ENCODE results near the gene SOD2.
"Not testable (repeated sequence)": the region's sequence is repeated elsewhere in the genome, so short reads cannot be mapped to it uniquely, and the experiment has no call there.

SOD2 gene

DNA sequence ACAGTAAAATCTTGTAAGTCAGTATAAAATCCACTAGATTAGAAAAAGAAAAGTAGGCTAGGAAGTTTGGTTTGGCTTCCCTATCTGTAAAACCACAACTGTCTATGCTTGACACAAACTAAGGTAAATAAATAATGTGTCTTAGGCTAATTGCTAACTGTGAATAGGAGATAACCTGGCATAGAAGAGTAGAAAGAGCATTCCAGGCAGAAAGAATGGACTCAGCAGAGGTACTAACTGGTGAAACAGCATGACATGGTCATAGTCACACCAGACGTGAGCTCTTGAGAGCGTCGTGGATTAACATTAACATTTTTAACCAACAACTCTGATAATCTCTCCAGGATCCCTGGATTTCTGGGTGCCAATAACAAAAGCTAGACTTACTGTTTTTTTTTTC is 25.6 kb upstream of the SOD2 start:
- FAIRE-seq = no peak
- DNase-seq (ENCODE audit: extremely low spot score, insufficient read length, low read depth) = no peak

- no peak for FAIRE-seq
- DNase-seq (ENCODE audit: extremely low spot score, insufficient read length, low read depth) = no peak
Observed at GRCh38 chr6:159716247-159717096, 23.4 kb upstream of the SOD2 start.

- FAIRE-seq (no peak), DNase-seq (ENCODE audit: extremely low spot score, insufficient read length, low read depth) (no peak)
Observed at GRCh38 chr6:159715605-159716004, 22.6 kb upstream of the SOD2 start.

GRCh38 chr6:159715166-159715565 is 22.1 kb upstream of the SOD2 start:
- no peak for DNase-seq (ENCODE audit: extremely low spot score, insufficient read length, low read depth)

DNA sequence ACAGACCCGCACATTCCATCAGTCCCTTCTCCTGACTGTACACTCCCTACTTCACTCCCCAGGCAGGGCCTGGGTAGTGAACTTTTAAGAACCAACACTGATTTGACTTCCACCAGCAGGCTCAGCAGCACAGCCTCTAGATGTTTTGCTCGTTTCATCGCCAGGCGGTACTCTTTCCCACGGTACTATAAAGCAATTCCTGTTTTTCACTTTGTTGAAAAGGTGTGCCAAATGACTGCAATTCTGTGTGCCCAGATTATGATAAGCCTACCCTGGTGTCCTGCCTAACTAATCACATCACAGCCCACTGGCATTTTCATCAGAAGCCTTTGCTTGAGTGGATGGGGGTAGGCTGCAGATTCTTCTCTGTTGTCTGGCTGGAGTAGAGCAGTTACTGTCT is 21.4 kb upstream of the SOD2 start:
- DNase-seq (ENCODE audit: extremely low spot score, insufficient read length, low read depth) = no peak
- no peak for FAIRE-seq

More at GRCh38 chr6:159715166-159715565, 22.1 kb upstream of the SOD2 start:
- no peak for FAIRE-seq

GRCh38 chr6:159713984-159714383 is 20.9 kb upstream of the SOD2 start:
- FAIRE-seq (no peak), DNase-seq (ENCODE audit: extremely low spot score, insufficient read length, low read depth) (no peak)

- not testable (repeated sequence) for DNase-seq (ENCODE audit: extremely low spot score, insufficient read length, low read depth); FAIRE-seq
Observed at GRCh38 chr6:159712389-159712788, 19.3 kb upstream of the SOD2 start.

- not testable (repeated sequence) for FAIRE-seq; DNase-seq (ENCODE audit: extremely low spot score, insufficient read length, low read depth)
Observed at GRCh38 chr6:159710603-159711002, 17.6 kb upstream of the SOD2 start.

GRCh38 chr6:159701413-159701999 is 8.5 kb upstream of the SOD2 start:
- FAIRE-seq (no peak), DNase-seq (ENCODE audit: extremely low spot score, insufficient read length, low read depth) (no peak)

DNA sequence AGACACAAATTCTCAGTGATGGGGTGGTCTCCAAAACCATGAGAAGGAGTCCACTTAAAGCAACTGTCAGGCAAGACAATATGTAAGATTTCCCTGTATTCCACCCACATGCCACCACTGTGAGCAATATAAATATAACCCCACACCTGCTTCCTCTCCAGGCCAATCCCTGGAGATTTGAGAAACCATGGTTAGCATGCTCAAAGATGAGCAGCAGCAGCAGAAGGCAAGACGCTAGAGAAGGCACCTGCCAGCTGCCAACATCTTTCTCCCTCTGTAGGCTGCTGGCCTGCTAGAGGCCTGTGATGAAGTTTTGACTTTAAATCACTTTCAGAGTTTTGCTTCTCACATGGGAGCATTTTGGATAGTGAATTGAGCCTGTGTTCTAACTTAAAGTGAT is 7.9 kb upstream of the SOD2 start:
- FAIRE-seq = no peak
- no peak for DNase-seq (ENCODE audit: extremely low spot score, insufficient read length, low read depth)

DNA sequence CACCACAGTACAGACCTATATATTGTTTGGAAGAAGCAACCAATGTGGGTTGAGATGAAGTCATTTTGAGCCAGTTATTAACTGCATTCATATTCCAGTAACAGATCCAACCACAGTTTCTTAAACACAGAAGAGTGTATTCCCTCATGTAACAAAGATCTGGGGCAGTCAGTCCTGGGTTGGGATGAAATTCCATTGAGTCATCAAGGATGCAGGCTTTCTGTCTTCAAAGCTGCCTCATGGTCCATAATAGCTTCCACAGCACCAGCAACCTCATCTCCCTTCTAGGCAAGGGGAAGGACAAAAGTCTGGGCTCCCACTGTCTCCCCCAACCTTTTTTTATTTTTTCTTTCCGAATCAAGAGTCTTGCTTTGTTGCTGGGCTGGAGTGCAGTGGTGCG is 2.9 kb upstream of the SOD2 start:
- FAIRE-seq (no peak), DNase-seq (ENCODE audit: extremely low spot score, insufficient read length, low read depth) (no peak)

DNA sequence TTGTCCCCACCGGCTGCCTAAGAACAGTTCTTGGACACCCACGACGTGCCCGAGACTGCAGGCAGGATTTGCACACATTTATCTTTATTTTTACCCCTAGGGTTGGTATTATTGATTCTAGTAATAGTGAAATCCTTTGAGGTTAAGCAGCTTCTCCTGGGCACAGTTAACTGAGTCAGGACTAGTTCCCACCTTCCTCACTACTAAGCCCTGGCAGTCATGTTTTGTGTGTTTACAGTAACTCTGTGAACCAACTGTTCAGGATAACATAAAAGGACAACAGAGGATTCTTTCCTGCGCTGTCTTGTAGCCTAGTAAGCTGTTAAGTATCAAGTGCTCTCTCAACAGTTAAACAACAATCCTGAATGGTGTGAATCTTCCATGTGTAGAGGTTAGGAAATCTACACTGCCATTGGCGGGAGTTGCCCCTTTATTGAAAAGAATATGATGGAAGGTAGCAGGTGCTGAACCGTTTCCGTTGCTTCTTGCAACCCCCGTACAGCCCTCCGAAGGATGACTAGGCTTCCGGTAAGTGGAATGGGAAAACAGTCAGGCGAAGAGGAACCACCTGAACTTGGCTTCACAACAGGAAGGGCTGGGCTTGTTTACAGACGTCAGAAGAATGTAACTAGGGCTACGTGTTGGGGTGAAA is 979 bp upstream of the SOD2 start:
- DNase-seq (ENCODE audit: extremely low spot score, insufficient read length, low read depth) (no peak), FAIRE-seq (peak; percentile 41)

DNA sequence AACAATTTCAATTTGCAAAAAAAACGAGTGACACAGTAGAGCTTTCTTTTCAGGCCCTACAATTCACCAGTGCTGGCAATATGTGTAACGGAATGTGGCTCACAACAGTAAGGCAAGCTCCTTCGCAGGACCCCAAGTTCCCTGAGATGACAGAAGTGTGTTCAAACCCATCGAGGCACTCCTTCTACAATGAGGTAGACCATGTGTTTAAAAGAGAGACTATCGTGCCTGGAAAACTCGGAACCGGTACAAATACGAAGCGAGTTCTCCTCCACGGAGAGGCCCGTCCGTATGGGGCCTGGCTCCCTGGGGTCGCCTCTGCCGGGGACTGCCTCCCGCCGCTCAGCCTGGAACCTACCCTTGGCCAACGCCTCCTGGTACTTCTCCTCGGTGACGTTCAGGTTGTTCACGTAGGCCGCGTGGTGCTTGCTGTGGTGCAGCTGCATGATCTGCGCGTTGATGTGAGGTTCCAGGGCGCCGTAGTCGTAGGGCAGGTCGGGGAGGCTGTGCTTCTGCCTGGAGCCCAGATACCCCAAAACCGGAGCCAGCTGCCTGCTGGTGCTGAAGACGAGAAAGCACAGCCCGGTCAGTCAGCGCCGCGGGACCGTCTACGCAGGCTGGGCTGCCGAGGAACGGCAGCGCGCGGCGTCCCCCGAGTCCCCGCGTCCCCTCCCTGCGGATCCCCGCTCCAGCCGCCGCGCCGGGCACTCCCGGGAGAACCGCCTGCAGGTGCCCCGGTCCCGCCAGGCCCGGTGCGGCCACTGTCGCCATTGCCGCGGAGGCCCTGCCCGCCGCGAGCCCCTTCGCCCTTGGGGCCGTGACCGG is 526 bp downstream of the SOD2 start:
- FAIRE-seq (peak; percentile 81), DNase-seq (ENCODE audit: extremely low spot score, insufficient read length, low read depth) (peak; percentile 17)

DNA sequence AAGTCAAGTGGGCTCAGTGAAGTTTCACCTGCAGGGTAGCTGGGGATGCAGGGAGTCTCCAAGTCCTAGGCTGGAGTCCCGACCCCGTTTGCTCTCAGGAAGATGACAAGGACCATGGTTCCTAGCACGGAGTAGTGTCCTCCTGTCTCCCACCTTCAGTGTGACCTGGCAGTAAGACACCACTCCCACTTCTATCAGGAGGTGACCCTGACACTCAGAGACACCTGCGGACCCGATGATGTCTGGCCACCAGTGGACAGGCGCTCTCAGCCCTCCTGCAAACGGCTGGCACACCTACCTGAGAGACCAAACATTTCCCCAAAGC is 1.1 kb downstream of the SOD2 start:
- DNase-seq (ENCODE audit: extremely low spot score, insufficient read length, low read depth) (no peak), FAIRE-seq (no peak)

DNA sequence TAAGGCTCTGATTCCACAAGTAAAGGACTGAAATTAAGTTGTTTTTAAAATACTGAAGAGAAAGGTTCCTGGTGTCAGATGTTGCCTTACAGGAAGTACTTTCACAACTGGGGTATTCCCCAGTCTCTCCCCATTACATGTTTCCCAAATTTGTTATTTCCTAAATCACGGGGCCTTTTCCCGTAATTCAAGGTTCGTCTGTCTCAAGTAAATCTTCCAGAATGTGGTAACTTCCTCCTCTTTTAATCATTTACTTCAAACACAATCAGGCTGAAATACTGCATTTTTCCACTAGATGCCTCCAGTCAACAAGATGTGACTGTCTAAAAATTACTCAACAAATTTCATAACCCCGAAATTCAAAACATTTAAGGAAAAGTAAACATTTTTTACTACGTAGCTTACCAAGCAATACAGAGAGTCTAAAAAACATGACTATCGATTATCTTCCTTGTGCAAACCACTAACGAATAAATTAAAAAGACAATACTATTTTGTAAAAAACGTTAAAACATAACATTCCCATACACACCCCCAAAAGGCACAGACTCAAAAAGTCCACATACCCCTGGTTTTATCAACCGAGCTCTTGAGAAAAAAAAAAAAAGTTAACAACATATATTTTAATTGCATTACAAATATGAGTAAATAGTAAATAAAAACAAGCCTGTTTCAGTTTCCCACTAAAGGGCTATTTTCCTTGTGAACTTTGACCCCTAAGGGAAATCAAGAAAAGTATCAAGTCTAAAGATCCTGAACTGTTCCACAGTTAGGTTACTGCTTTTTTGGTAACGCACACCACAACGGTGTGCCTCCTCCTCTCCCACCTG is 1.7 kb downstream of the SOD2 start:
- DNase-seq (ENCODE audit: extremely low spot score, insufficient read length, low read depth) (no peak), FAIRE-seq (peak; percentile 80)

DNA sequence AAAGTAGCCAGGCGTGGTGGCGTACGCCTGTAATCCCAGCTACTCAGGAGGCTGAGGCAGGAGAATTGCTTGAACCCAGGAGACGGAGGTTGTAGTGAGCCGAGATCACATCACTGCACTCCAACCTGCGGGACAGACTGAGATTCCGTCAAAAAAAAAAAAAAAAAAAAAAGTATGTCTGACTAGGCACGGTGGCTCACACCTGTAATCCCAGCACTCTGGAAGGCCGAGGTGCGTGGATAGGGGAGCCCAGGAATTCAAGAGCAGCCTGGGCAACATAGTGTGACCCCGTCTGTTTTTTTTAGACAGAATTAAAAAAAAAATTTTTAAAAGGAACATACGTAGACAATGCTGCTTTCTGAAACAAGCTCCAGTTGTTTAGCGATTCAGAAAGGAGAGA is 2.9 kb downstream of the SOD2 start:
- DNase-seq (ENCODE audit: extremely low spot score, insufficient read length, low read depth); FAIRE-seq: not testable (repeated sequence)

DNA sequence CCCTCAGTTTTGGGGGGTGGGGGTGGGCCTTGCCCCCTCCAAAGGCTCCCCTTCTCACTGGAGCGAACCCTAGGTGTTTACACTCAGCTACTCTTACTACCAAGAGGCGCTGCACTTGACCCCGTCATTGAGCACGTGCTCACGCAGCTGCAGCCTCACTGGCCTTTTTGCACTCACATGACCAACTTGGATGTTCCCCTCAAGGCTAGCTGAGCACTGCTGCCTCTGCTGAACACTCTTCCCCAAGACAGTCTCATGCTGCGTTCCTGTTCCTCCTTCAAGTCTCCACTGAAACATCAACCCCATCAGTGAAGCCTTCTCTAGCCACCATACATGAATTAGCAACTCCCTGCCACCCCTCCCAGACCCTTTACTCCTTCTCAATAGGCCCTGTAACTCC is 4.0 kb downstream of the SOD2 start:
- FAIRE-seq (no peak), DNase-seq (ENCODE audit: extremely low spot score, insufficient read length, low read depth) (no peak)

GRCh38 chr6:159688266-159688905 is 4.7 kb downstream of the SOD2 start:
- DNase-seq (ENCODE audit: extremely low spot score, insufficient read length, low read depth) = no peak
- FAIRE-seq = no peak

DNA sequence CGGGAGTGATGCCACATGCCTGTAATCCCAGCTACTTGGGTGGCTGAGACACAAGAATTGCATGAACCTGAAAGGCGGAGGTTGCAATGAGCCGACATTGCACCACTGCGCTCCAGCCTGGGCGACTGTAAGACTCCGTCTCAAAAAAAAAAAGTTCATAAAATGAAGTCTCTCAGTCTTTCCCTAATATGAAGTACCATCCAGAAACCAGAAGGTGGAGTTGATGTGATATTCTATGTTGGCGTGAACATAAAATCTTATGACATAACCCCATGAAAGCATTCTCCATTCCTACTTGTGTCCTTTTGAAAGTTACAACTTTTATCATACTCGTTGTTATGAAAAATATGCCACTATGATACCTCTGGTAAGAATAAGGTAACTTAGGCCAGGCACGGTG is 5.7 kb downstream of the SOD2 start:
- DNase-seq (ENCODE audit: extremely low spot score, insufficient read length, low read depth) (no peak), FAIRE-seq (no peak)
